Epithelial cell of esophagus (primary cell): Measurements from ENCODE around the gene ZNRF1.

Experiments
- DNase-seq: peaks from one replicate; pipeline ENCODE4 v3.0.0; 2010; ENCODE audit warnings: low read depth
- H3K4me3 ChIP-seq: 2 replicates; pipeline ENCODE4 v1.5.1; 2011; ENCODE audit warnings: mild to moderate bottlenecking, low read length, control low read depth
- CTCF ChIP-seq: IDR thresholded peaks from 2 replicates; pipeline ENCODE4 v1.5.1; 2011; ENCODE audit warnings: low read depth, mild to moderate bottlenecking, low read length, control low read depth, inconsistent platforms; ENCODE audit not compliant: insufficient read depth; ENCODE audit errors: missing control alignments

ZNRF1 gene

GRCh38 chr16:75000481-75001081 is 1.8 kb downstream of the ZNRF1 start:
- TF ChIP-seq CTCF = no peak
- H3K4me3 ChIP-seq = peak overlapping the region; percentile 59
- DNase-seq = peak; percentile 21

- TF ChIP-seq CTCF = no peak
- DNase-seq = no peak
Observed at GRCh38 chr16:75002474-75002873, 3.6 kb downstream of the ZNRF1 start.

GRCh38 chr16:75003931-75004330 is 5.1 kb downstream of the ZNRF1 start:
- no peak overlapping the region for H3K4me3 ChIP-seq
- no peak for TF ChIP-seq CTCF
- no peak for DNase-seq

More at GRCh38 chr16:75002474-75002873, 3.6 kb downstream of the ZNRF1 start:
- no peak overlapping the region for H3K4me3 ChIP-seq

GRCh38 chr16:75004460-75004859 is 5.6 kb downstream of the ZNRF1 start:
- no peak for DNase-seq
- TF ChIP-seq CTCF = no peak
- H3K4me3 ChIP-seq = no peak overlapping the region

GRCh38 chr16:75005697-75006096 is 6.9 kb downstream of the ZNRF1 start:
- DNase-seq = no peak
- TF ChIP-seq CTCF = no peak
- H3K4me3 ChIP-seq = no peak overlapping the region

GRCh38 chr16:75007443-75007842 is 8.6 kb downstream of the ZNRF1 start:
- no peak overlapping the region for H3K4me3 ChIP-seq
- no peak for TF ChIP-seq CTCF
- DNase-seq = no peak

GRCh38 chr16:75010427-75010826 is 11.6 kb downstream of the ZNRF1 start:
- TF ChIP-seq CTCF = no peak
- no peak for DNase-seq
- no peak overlapping the region for H3K4me3 ChIP-seq
